HEK293 (cell line): Measurements from ENCODE around the gene COP1.
A peak's percentile ranks its signal among the peaks of the same experiment; 100 is the strongest.
"Not testable (repeated sequence)": the region's sequence is repeated elsewhere in the genome, so short reads cannot be mapped to it uniquely, and the experiment has no call there.

ENCODE experiments used
- CTCF ChIA-PET: fragments of 350-600 bp; formaldehyde crosslinking; extraction: SDS; loops from one replicate; lab custom pipeline; 2021; ENCODE audit warnings: antibody characterized with exemption; lab: Yijun Ruan, JAX
- POLR2A ChIA-PET: fragments of 300-600 bp; formaldehyde crosslinking; extraction: SDS; loops from one replicate; lab custom pipeline; 2020; ENCODE audit warnings: antibody characterized with exemption, inconsistent platforms; lab: Yijun Ruan, JAX
- H3K27ac ChIP-seq: fragments of 200-500 bp; sonication (Bioruptor generic); 2 replicates; pipeline ENCODE4 v1.5.1; 2014; ENCODE audit warnings: low read depth, low read length, control low read depth, inconsistent platforms; ENCODE audit errors: extremely low read depth
- H3K36me3 ChIP-seq, 2 experiments: fragments of 200-500 bp in 1 of 2; sonication (Bioruptor generic) in 1 of 2; 1 replicate in 1 of 2; 2 replicates in 1 of 2; pipeline ENCODE4 v1.5.1; 2014 to 2017; ENCODE audit warnings: inconsistent platforms in 2 of 2, low read length in 2 of 2; ENCODE audit not compliant: control insufficient read depth in 2 of 2, insufficient read depth in 1 of 2
- H3K4me1 ChIP-seq: fragments of 200-500 bp; sonication (Bioruptor generic); 2 replicates; pipeline ENCODE4 v1.5.1; 2014; ENCODE audit warnings: mild to moderate bottlenecking, low read length, inconsistent platforms; ENCODE audit not compliant: control insufficient read depth, insufficient read depth
- H3K4me3 ChIP-seq: 2 replicates; pipeline ENCODE4 v1.5.1; 2011; ENCODE audit warnings: low read depth, mild to moderate bottlenecking, control low read depth, low read length, moderate library complexity
- H3K9me3 ChIP-seq: fragments of 200-500 bp; sonication (Bioruptor generic); 2 replicates; pipeline ENCODE4 v1.5.1; 2014; ENCODE audit warnings: low read depth, low read length, inconsistent platforms; ENCODE audit not compliant: control insufficient read depth, insufficient read depth
- BCL11A ChIP-seq: fragments of 450-650 bp; formaldehyde crosslinking; IDR thresholded peaks from 2 replicates; pipeline ENCODE4 v1.5.1; 2016; ENCODE audit warnings: low read depth, missing biosample characterization, missing genetic modification characterization
- ELK4 ChIP-seq: IDR thresholded peaks from 2 replicates; pipeline ENCODE4 v1.6.1; 2011; ENCODE audit warnings: mild to moderate bottlenecking, low read depth, low read length, borderline replicate concordance
- TCF7L2 ChIP-seq: IDR thresholded peaks from 2 replicates; pipeline ENCODE4 v1.6.1; 2011; ENCODE audit warnings: low read depth, mild to moderate bottlenecking, inconsistent platforms, low read length, moderate library complexity, borderline replicate concordance
- YY2 ChIP-seq: fragments of 450-650 bp; formaldehyde crosslinking; IDR thresholded peaks from 2 replicates; pipeline ENCODE4 v1.5.1; 2016; ENCODE audit warnings: missing biosample characterization, missing genetic modification characterization
- ZBTB44 ChIP-seq: fragments of 450-650 bp; IDR thresholded peaks from 2 replicates; pipeline ENCODE4 v1.5.1; 2018; ENCODE audit warnings: missing biosample characterization, mild to moderate bottlenecking, missing genetic modification characterization
- ZBTB8A ChIP-seq: fragments of 450-650 bp; formaldehyde crosslinking; IDR thresholded peaks from 2 replicates; pipeline ENCODE4 v1.5.1; 2016; ENCODE audit warnings: missing biosample characterization, missing genetic modification characterization
- ZEB2 ChIP-seq: fragments of 450-650 bp; formaldehyde crosslinking; IDR thresholded peaks from 2 replicates; pipeline ENCODE4 v1.5.1; 2016; ENCODE audit warnings: missing biosample characterization, missing genetic modification characterization
- ZFP3 ChIP-seq: fragments of 450-650 bp; formaldehyde crosslinking; IDR thresholded peaks from 2 replicates; pipeline ENCODE4 v1.5.1; 2016; ENCODE audit warnings: low read depth, missing biosample characterization, missing genetic modification characterization
- ZNF138 ChIP-seq: fragments of 450-650 bp; formaldehyde crosslinking; IDR thresholded peaks from 2 replicates; pipeline ENCODE4 v1.5.1; 2016; ENCODE audit warnings: missing biosample characterization, missing genetic modification characterization, borderline replicate concordance
- ZNF146 ChIP-seq: fragments of 450-650 bp; formaldehyde crosslinking; IDR thresholded peaks from 2 replicates; pipeline ENCODE4 v1.5.1; 2016; ENCODE audit warnings: missing biosample characterization, missing genetic modification characterization
- ZNF169 ChIP-seq: fragments of 450-650 bp; formaldehyde crosslinking; IDR thresholded peaks from 2 replicates; pipeline ENCODE4 v1.5.1; 2016; ENCODE audit warnings: missing biosample characterization, missing genetic modification characterization
- ZNF311 ChIP-seq: fragments of 450-650 bp; formaldehyde crosslinking; IDR thresholded peaks from 2 replicates; pipeline ENCODE4 v1.5.1; 2017; ENCODE audit warnings: missing biosample characterization, missing genetic modification characterization, borderline replicate concordance
- ZNF335 ChIP-seq: fragments of 450-650 bp; formaldehyde crosslinking; conservative IDR thresholded peaks from 2 replicates; pipeline ENCODE4 v1.5.1; 2016; ENCODE audit warnings: missing biosample characterization, missing genetic modification characterization
- ZNF341 ChIP-seq: fragments of 450-650 bp; formaldehyde crosslinking; IDR thresholded peaks from 2 replicates; pipeline ENCODE4; 2016; ENCODE audit warnings: low read depth, missing biosample characterization, missing genetic modification characterization
- ZNF426 ChIP-seq: fragments of 450-650 bp; formaldehyde crosslinking; IDR thresholded peaks from 2 replicates; pipeline ENCODE4 v1.5.1; 2017; ENCODE audit warnings: missing biosample characterization, missing genetic modification characterization, mild to moderate bottlenecking, inconsistent platforms, moderate library complexity
- ZNF473 ChIP-seq: fragments of 450-650 bp; formaldehyde crosslinking; IDR thresholded peaks from 2 replicates; pipeline ENCODE4 v1.5.1; 2017; ENCODE audit warnings: missing biosample characterization, missing genetic modification characterization
- ZNF677 ChIP-seq: fragments of 450-650 bp; IDR thresholded peaks from 2 replicates; pipeline ENCODE4 v1.5.0; 2018; ENCODE audit warnings: missing biosample characterization, mild to moderate bottlenecking, missing genetic modification characterization, moderate library complexity
- ZNF830 ChIP-seq: fragments of 450-650 bp; IDR thresholded peaks from 2 replicates; pipeline ENCODE4 v1.5.0; 2018; ENCODE audit warnings: missing biosample characterization, missing genetic modification characterization, low read depth, mild to moderate bottlenecking, moderate library complexity
- ZSCAN4 ChIP-seq: fragments of 450-650 bp; formaldehyde crosslinking; IDR thresholded peaks from 2 replicates; pipeline ENCODE4 v1.5.1; 2017; ENCODE audit warnings: missing biosample characterization, missing genetic modification characterization
- ZXDB ChIP-seq: fragments of 450-650 bp; formaldehyde crosslinking; IDR thresholded peaks from 2 replicates; pipeline ENCODE4 v1.5.1; 2016; ENCODE audit warnings: missing biosample characterization, missing genetic modification characterization
- TF ChIP-seq, protein P1 (sequence below): fragments of 450-650 bp; formaldehyde crosslinking; IDR thresholded peaks from 2 replicates; pipeline ENCODE4 v1.5.1; 2016; ENCODE audit warnings: missing biosample characterization, missing genetic modification characterization
- TF ChIP-seq, protein P2 (sequence below): fragments of 450-650 bp; IDR thresholded peaks from 2 replicates; pipeline ENCODE4 v1.5.1; 2018; ENCODE audit warnings: missing biosample characterization, missing genetic modification characterization
- TF ChIP-seq, protein P3 (sequence below): fragments of 450-650 bp; formaldehyde crosslinking; IDR thresholded peaks from 2 replicates; pipeline ENCODE4 v1.5.1; 2017; ENCODE audit warnings: missing biosample characterization, missing genetic modification characterization
- TF ChIP-seq, protein P4 (sequence below): fragments of 450-650 bp; formaldehyde crosslinking; IDR thresholded peaks from 2 replicates; pipeline ENCODE4 v1.5.1; 2016; ENCODE audit warnings: missing biosample characterization, missing genetic modification characterization
- TF ChIP-seq, protein P5 (sequence below): fragments of 450-650 bp; formaldehyde crosslinking; IDR thresholded peaks from 2 replicates; pipeline ENCODE4 v1.5.1; 2016; ENCODE audit warnings: missing biosample characterization, missing genetic modification characterization

The COP1 gene

DNA sequence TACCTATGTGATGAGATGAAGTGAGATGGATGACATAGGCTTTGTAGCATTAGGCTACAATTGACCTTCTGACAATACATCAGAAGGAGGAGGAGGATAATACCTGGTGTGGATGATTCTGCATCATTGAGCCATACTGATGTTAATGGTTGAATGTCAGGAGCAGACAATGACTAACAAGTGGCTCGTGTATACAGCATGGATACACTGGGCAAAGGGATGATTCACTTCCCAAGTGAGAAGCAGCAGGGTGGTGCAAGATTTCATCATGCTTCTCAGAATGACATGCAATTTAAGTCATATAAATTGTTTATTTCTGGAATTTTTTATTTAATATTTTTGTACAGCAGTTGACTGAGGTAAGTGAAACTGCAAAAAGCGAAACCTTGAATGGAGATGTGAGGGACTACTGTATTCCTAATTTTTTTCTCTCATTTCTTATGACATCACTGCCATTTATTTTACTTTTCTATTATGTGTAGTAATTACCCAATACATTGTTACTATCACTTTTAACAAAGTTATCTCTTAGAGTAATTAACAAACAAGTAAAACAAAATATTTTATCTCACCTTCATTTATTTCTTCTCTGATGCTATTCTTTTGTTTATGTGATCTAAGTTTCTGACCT lies 34.4 kb upstream of the COP1 start (continued):
- TF ChIP-seq, protein P1, sequence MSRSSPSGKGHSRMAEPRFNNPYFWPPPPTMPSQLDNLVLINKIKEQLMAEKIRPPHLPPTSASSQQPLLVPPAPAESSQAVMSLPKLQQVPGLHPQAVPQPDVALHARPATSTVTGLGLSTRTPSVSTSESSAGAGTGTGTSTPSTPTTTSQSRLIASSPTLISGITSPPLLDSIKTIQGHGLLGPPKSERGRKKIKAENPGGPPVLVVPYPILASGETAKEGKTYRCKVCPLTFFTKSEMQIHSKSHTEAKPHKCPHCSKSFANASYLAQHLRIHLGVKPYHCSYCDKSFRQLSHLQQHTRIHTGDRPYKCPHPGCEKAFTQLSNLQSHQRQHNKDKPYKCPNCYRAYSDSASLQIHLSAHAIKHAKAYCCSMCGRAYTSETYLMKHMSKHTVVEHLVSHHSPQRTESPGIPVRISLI (tag by site-specific recombination), result no peak
- TF ChIP-seq, protein P2, sequence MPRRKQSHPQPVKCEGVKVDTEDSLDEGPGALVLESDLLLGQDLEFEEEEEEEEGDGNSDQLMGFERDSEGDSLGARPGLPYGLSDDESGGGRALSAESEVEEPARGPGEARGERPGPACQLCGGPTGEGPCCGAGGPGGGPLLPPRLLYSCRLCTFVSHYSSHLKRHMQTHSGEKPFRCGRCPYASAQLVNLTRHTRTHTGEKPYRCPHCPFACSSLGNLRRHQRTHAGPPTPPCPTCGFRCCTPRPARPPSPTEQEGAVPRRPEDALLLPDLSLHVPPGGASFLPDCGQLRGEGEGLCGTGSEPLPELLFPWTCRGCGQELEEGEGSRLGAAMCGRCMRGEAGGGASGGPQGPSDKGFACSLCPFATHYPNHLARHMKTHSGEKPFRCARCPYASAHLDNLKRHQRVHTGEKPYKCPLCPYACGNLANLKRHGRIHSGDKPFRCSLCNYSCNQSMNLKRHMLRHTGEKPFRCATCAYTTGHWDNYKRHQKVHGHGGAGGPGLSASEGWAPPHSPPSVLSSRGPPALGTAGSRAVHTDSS (tag by site-specific recombination), result no peak
- TF ChIP-seq ZNF677 (tag by site-specific recombination) (no peak), ZXDB (no peak), ZBTB44 (no peak), TCF7L2 (no peak), ZSCAN4 (tag by site-specific recombination) (no peak), ZNF311 (tag by site-specific recombination) (no peak), YY2 (tag by site-specific recombination) (no peak), ZNF138 (tag by site-specific recombination) (no peak), ZNF473 (tag by site-specific recombination) (no peak), ZNF335 (tag by site-specific recombination) (peak; percentile 75), ELK4 (no peak), ZFP3 (tag by site-specific recombination) (no peak), ZEB2 (peak; percentile 74), ZNF830 (no peak), ZNF426 (tag by site-specific recombination) (no peak), BCL11A (tag by site-specific recombination) (no peak), ZNF341 (tag by site-specific recombination) (no peak), ZBTB8A (tag by site-specific recombination) (no peak), ZNF146 (tag by site-specific recombination) (no peak), ZNF169 (tag by site-specific recombination) (no peak)
- TF ChIP-seq, protein P3, sequence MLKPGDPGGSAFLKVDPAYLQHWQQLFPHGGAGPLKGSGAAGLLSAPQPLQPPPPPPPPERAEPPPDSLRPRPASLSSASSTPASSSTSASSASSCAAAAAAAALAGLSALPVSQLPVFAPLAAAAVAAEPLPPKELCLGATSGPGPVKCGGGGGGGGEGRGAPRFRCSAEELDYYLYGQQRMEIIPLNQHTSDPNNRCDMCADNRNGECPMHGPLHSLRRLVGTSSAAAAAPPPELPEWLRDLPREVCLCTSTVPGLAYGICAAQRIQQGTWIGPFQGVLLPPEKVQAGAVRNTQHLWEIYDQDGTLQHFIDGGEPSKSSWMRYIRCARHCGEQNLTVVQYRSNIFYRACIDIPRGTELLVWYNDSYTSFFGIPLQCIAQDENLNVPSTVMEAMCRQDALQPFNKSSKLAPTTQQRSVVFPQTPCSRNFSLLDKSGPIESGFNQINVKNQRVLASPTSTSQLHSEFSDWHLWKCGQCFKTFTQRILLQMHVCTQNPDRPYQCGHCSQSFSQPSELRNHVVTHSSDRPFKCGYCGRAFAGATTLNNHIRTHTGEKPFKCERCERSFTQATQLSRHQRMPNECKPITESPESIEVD (tag by site-specific recombination), result 0 out of 2 replicates have a peak, but pooled peaks have one; percentile 22
- TF ChIP-seq, protein P4, sequence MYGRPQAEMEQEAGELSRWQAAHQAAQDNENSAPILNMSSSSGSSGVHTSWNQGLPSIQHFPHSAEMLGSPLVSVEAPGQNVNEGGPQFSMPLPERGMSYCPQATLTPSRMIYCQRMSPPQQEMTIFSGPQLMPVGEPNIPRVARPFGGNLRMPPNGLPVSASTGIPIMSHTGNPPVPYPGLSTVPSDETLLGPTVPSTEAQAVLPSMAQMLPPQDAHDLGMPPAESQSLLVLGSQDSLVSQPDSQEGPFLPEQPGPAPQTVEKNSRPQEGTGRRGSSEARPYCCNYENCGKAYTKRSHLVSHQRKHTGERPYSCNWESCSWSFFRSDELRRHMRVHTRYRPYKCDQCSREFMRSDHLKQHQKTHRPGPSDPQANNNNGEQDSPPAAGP (tag by site-specific recombination), result no peak
- TF ChIP-seq, protein P5, sequence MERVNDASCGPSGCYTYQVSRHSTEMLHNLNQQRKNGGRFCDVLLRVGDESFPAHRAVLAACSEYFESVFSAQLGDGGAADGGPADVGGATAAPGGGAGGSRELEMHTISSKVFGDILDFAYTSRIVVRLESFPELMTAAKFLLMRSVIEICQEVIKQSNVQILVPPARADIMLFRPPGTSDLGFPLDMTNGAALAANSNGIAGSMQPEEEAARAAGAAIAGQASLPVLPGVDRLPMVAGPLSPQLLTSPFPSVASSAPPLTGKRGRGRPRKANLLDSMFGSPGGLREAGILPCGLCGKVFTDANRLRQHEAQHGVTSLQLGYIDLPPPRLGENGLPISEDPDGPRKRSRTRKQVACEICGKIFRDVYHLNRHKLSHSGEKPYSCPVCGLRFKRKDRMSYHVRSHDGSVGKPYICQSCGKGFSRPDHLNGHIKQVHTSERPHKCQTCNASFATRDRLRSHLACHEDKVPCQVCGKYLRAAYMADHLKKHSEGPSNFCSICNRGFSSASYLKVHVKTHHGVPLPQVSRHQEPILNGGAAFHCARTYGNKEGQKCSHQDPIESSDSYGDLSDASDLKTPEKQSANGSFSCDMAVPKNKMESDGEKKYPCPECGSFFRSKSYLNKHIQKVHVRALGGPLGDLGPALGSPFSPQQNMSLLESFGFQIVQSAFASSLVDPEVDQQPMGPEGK (tag by site-specific recombination), result no peak

DNA sequence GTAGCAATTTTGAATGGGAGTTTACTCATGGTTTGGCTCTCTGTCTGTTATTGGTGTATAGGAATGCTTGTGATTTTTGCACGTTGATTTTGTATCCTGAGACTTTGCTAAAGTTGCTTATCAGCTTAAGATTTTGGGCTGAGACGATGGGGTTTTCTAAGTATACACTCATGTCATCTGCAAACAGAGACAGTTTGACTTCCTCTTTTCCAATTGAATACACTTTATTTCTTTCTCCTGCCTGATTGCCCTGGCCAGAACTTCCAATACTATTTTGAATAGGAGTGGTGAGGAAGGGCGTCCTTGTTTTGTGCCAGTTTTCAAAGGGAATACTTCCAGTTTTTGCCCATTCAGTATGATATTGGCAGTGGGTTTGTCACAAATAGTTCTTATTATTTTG lies 26.6 kb upstream of the COP1 start:
- H3K4me3 ChIP-seq, POLR2A ChIA-PET, H3K9me3 ChIP-seq, H3K27ac ChIP-seq, H3K36me3 ChIP-seq, H3K4me1 ChIP-seq, CTCF ChIA-PET: not testable (repeated sequence)
